ENCODE data around the gene EXO5.
"Not testable (repeated sequence)": the region's sequence is repeated elsewhere in the genome, so short reads cannot be mapped to it uniquely, and the experiment has no call there.

Gene EXO5

GRCh38 chr1:40554807-40555206, 46.2 kb downstream of the EXO5 start:
- H3K9ac ChIP-seq (ENCODE audit: low read depth, low read length); H3K27ac ChIP-seq (ENCODE audit: low read depth, low read length); H3K27me3 ChIP-seq (ENCODE audit: insufficient read depth, low read length); H3K9me3 ChIP-seq (ENCODE audit: insufficient read depth, low read depth, low read length); H3K4me3 ChIP-seq (ENCODE audit: low read length); H3K4me1 ChIP-seq (ENCODE audit: insufficient read depth, low read length); H3K36me3 ChIP-seq (ENCODE audit: insufficient read depth, low read length): not testable (repeated sequence)
- 80% methylated on average over 7 of the region's 7 CpGs for WGBS

- no peaks in the 10 kb centered on the region for H3K36me3 ChIP-seq (ENCODE audit: insufficient read depth, low read length)
- no peaks in the 10 kb centered on the region for H3K4me1 ChIP-seq (ENCODE audit: insufficient read depth, low read length)
- H3K4me3 ChIP-seq (ENCODE audit: low read length): no peak overlapping the region
- H3K27me3 ChIP-seq (ENCODE audit: insufficient read depth, low read length): no peaks in the 10 kb centered on the region
- no peak overlapping the region for H3K27ac ChIP-seq (ENCODE audit: low read depth, low read length)
- WGBS: 96% methylated on average over 4 of the region's 5 CpGs
- no peaks in the 10 kb centered on the region; the same call in 1 of the 2 replicates for H3K9me3 ChIP-seq (ENCODE audit: insufficient read depth, low read depth, low read length)
- no peak overlapping the region for H3K9ac ChIP-seq (ENCODE audit: low read depth, low read length)
These were observed 47.6 kb downstream of the EXO5 start for GRCh38 chr1:40556121-40556520.

GRCh38 chr1:40558241-40558640, 49.7 kb downstream of the EXO5 start:
- not testable (repeated sequence) for H3K4me1 ChIP-seq (ENCODE audit: insufficient read depth, low read length); H3K9ac ChIP-seq (ENCODE audit: low read depth, low read length); H3K4me3 ChIP-seq (ENCODE audit: low read length); H3K27me3 ChIP-seq (ENCODE audit: insufficient read depth, low read length); H3K36me3 ChIP-seq (ENCODE audit: insufficient read depth, low read length); H3K27ac ChIP-seq (ENCODE audit: low read depth, low read length); H3K9me3 ChIP-seq (ENCODE audit: insufficient read depth, low read depth, low read length)
- WGBS: 69% methylated on average over 1 of the region's 1 CpG

GRCh38 chr1:40562185-40562584, 53.6 kb downstream of the EXO5 start:
- Histone ChIP-seq H3K36me3 (ENCODE audit: insufficient read depth, low read length) (no peaks in the 10 kb centered on the region), H3K4me3 (ENCODE audit: low read length) (no peak overlapping the region), H3K9ac (ENCODE audit: low read depth, low read length) (no peak overlapping the region), H3K9me3 (ENCODE audit: insufficient read depth, low read depth, low read length) (no peaks in the 10 kb centered on the region; the same call in 1 of the 2 replicates), H3K27ac (ENCODE audit: low read depth, low read length) (no peak overlapping the region), H3K27me3 (ENCODE audit: insufficient read depth, low read length) (no peaks in the 10 kb centered on the region), H3K4me1 (ENCODE audit: insufficient read depth, low read length) (no peaks in the 10 kb centered on the region)
- WGBS: 92% methylated on average over 2 of the region's 2 CpGs

- H3K36me3 ChIP-seq (ENCODE audit: insufficient read depth, low read length): no peaks in the 10 kb centered on the region
- 87% methylated on average over 3 of the region's 4 CpGs for WGBS
- no peaks in the 10 kb centered on the region for H3K27me3 ChIP-seq (ENCODE audit: insufficient read depth, low read length)
- H3K4me3 ChIP-seq (ENCODE audit: low read length): no peak overlapping the region
- no peaks in the 10 kb centered on the region for H3K4me1 ChIP-seq (ENCODE audit: insufficient read depth, low read length)
- no peak overlapping the region for H3K9ac ChIP-seq (ENCODE audit: low read depth, low read length)
- H3K9me3 ChIP-seq (ENCODE audit: insufficient read depth, low read depth, low read length): no peaks in the 10 kb centered on the region; the same call in 1 of the 2 replicates
- no peak overlapping the region for H3K27ac ChIP-seq (ENCODE audit: low read depth, low read length)
These were observed 54.7 kb downstream of the EXO5 start for GRCh38 chr1:40563266-40563665.

GRCh38 chr1:40564506-40564905, 55.9 kb downstream of the EXO5 start:
- Histone ChIP-seq H3K27me3 (ENCODE audit: insufficient read depth, low read length) (no peaks in the 10 kb centered on the region), H3K4me1 (ENCODE audit: insufficient read depth, low read length) (no peaks in the 10 kb centered on the region), H3K9me3 (ENCODE audit: insufficient read depth, low read depth, low read length) (no peaks in the 10 kb centered on the region; the same call in 1 of the 2 replicates), H3K36me3 (ENCODE audit: insufficient read depth, low read length) (no peaks in the 10 kb centered on the region), H3K4me3 (ENCODE audit: low read length) (no peak overlapping the region), H3K9ac (ENCODE audit: low read depth, low read length) (no peak overlapping the region), H3K27ac (ENCODE audit: low read depth, low read length) (no peak overlapping the region)
- 80% methylated on average over 3 of the region's 3 CpGs for WGBS

GRCh38 chr1:40564913-40565312, 56.3 kb downstream of the EXO5 start:
- WGBS: 89% methylated on average over 3 of the region's 3 CpGs
- H3K27ac ChIP-seq (ENCODE audit: low read depth, low read length): no peak overlapping the region
- no peak overlapping the region for H3K9ac ChIP-seq (ENCODE audit: low read depth, low read length)
- H3K4me1 ChIP-seq (ENCODE audit: insufficient read depth, low read length): no peaks in the 10 kb centered on the region
- no peaks in the 10 kb centered on the region for H3K36me3 ChIP-seq (ENCODE audit: insufficient read depth, low read length)
- H3K27me3 ChIP-seq (ENCODE audit: insufficient read depth, low read length): no peaks in the 10 kb centered on the region
- no peak overlapping the region for H3K4me3 ChIP-seq (ENCODE audit: low read length)
- H3K9me3 ChIP-seq (ENCODE audit: insufficient read depth, low read depth, low read length): no peaks in the 10 kb centered on the region; the same call in 1 of the 2 replicates

Measured in HUES64 (cell line).